ENCODE measurements around the gene SLFN12L. TPM values are rescaled to one million over a fixed set of nuclear protein-coding genes. Genes with fewer than 3 reads are reported as not detected.

SLFN12L gene
- total RNA-seq, 1 experiment from 2014 or later, result 2.7 TPM

GRCh38 chr17:35554668-35555067 lies 17.2 kb upstream of the SLFN12L start:
- no peaks in the 10 kb centered on the region for H3K9me3 ChIP-seq (ENCODE audit: low read depth, low read length, poor library complexity, severe bottlenecking)
- CTCF ChIA-PET, result interaction anchor here (1.0 kb wide), 1 partner anchor 210 kb away, joined by 3 read pairs; no protein-coding TSS in a partner anchor
- no peak overlapping the region for H3K4me3 ChIP-seq (ENCODE audit: low read depth, low read length, poor library complexity, severe bottlenecking)
- no peak for DNase-seq (ENCODE audit: low spot score)
- no TSS peak for BruUV-seq (replicated peaks)
- no peaks in the 10 kb centered on the region for H3K4me1 ChIP-seq (ENCODE audit: insufficient read depth, low read length, poor library complexity, severe bottlenecking)
- intact Hi-C loops (cut with micrococcal nuclease; ENCODE audit: unreplicated experiment), result no loop called here
- POLR2A ChIA-PET (ENCODE audit: low non-redundant PET), result no interaction called here
- H3K27ac ChIP-seq (ENCODE audit: low read depth, low read length, poor library complexity, severe bottlenecking), result no peak overlapping the region
- no peaks in the 10 kb centered on the region for H3K27me3 ChIP-seq (replicated peaks; ENCODE audit: insufficient read depth, low read depth, low read length, poor library complexity)
- H3K36me3 ChIP-seq (ENCODE audit: insufficient read depth, low read length, poor library complexity, severe bottlenecking), result no peaks in the 10 kb centered on the region
- no peak for TF ChIP-seq CTCF (conservative IDR thresholded peaks at IDR 0.05; ENCODE audit: low read depth, low read length)
- no peak for TF ChIP-seq EZH2 (IDR thresholded peaks at IDR 0.05; ENCODE audit: borderline replicate concordance, low read depth, low read length, poor library complexity, severe bottlenecking)

- ChIA-PET POLR2A (ENCODE audit: low non-redundant PET) (no interaction called here), CTCF (no interaction called here)
- H3K9me3 ChIP-seq (ENCODE audit: low read depth, low read length, poor library complexity, severe bottlenecking), result no peaks in the 10 kb centered on the region
- DNase-seq (ENCODE audit: low spot score), result no peak
- intact Hi-C loops (cut with micrococcal nuclease; ENCODE audit: unreplicated experiment), result no loop called here
- no peaks in the 10 kb centered on the region for H3K36me3 ChIP-seq (ENCODE audit: insufficient read depth, low read length, poor library complexity, severe bottlenecking)
- no TSS peak for BruUV-seq (replicated peaks)
- H3K27me3 ChIP-seq (replicated peaks; ENCODE audit: insufficient read depth, low read depth, low read length, poor library complexity), result no peaks in the 10 kb centered on the region
- TF ChIP-seq CTCF (conservative IDR thresholded peaks at IDR 0.05; ENCODE audit: low read depth, low read length) (no peak), EZH2 (IDR thresholded peaks at IDR 0.05; ENCODE audit: borderline replicate concordance, low read depth, low read length, poor library complexity, severe bottlenecking) (no peak)
- no peaks in the 10 kb centered on the region for H3K4me1 ChIP-seq (ENCODE audit: insufficient read depth, low read length, poor library complexity, severe bottlenecking)
- no peak overlapping the region for H3K27ac ChIP-seq (ENCODE audit: low read depth, low read length, poor library complexity, severe bottlenecking)
- H3K4me3 ChIP-seq (ENCODE audit: low read depth, low read length, poor library complexity, severe bottlenecking), result no peak overlapping the region
Measured at GRCh38 chr17:35553310-35553709, 15.8 kb upstream of the SLFN12L start.

DNA sequence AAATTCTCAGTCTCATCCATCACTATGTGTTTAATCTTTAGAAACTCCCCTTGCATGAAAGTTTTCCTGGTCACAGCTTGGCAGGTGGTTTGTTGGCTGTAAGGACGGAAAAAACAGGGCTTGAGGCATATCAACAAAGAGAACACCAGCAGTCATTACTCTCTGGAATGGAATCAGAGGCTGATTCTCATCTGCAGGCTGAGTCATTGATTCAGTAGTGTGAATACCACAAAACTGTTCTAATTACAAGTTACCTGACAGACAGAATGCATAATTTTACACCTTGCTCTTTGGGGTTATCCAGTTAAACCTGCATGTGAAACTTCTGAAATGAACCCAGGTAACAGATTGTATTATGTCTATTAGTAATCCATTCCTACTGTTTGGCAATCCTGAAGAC lies 11.5 kb upstream of the SLFN12L start:
- DNase-seq (ENCODE audit: low spot score), result no peak
- no peaks in the 10 kb centered on the region for H3K27me3 ChIP-seq (replicated peaks; ENCODE audit: insufficient read depth, low read depth, low read length, poor library complexity)
- no peak overlapping the region for H3K27ac ChIP-seq (ENCODE audit: low read depth, low read length, poor library complexity, severe bottlenecking)
- H3K36me3 ChIP-seq (ENCODE audit: insufficient read depth, low read length, poor library complexity, severe bottlenecking), result no peaks in the 10 kb centered on the region
- H3K4me1 ChIP-seq (ENCODE audit: insufficient read depth, low read length, poor library complexity, severe bottlenecking), result no peaks in the 10 kb centered on the region
- CTCF ChIA-PET, result no interaction called here
- POLR2A ChIA-PET (ENCODE audit: low non-redundant PET), result no interaction called here
- H3K9me3 ChIP-seq (ENCODE audit: low read depth, low read length, poor library complexity, severe bottlenecking), result no peaks in the 10 kb centered on the region
- no TSS peak for BruUV-seq (replicated peaks)
- intact Hi-C loops (cut with micrococcal nuclease; ENCODE audit: unreplicated experiment), result no loop called here
- no peak overlapping the region for H3K4me3 ChIP-seq (ENCODE audit: low read depth, low read length, poor library complexity, severe bottlenecking)
- no peak for TF ChIP-seq CTCF (conservative IDR thresholded peaks at IDR 0.05; ENCODE audit: low read depth, low read length)
- TF ChIP-seq EZH2 (IDR thresholded peaks at IDR 0.05; ENCODE audit: borderline replicate concordance, low read depth, low read length, poor library complexity, severe bottlenecking), result no peak
